ENCODE data around the gene FANCE.

FANCE gene

GRCh38 chr6:35486005-35486925, 34.1 kb downstream of the FANCE start:
- peak; percentile 83 for DNase-seq

DNA sequence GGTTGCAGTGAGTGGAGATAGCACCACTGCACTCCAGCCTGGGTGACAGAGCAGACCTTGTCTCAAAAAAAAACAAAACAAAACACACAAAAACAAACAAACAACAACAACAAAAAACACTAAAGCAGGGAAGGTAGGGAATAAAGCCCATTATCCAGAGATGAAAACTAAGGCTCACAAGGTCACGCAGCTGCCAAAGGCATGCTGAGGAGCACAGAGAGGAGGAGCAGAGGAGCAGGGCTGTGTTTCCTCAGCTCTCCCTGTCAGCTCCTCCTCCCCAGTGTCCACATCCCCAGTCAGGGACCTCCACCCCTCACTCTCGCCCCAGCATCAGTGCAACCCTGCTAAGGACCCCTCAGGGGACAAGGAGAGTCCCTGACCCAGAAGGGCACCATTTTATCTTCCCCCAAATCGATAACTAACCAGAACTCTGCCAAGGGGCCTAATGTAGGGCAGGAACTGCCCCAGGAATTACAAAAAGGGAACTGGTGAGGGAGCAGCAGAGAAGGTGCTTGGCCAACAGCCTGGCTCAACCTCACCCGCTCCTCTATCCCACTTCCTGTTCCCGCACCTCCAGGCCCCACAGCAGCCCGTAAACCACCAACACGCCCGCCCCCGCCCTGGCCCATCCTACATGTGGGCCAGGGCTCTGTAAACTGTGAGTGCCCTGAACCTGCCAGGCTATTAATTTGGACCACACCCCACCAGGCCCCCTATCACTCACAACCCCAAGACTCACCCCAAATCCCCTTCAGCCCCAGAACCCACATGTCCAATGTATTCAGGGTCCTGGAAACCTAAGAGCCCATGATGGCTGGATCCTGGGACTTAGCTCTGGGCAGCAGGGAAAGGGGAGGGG, 35.7 kb downstream of the FANCE start:
- no peak for DNase-seq

GRCh38 chr6:35488517-35488862, 36.4 kb downstream of the FANCE start:
- no peak for DNase-seq

- DNase-seq: no peak
Observed at GRCh38 chr6:35489066-35489465, 36.9 kb downstream of the FANCE start.

DNA sequence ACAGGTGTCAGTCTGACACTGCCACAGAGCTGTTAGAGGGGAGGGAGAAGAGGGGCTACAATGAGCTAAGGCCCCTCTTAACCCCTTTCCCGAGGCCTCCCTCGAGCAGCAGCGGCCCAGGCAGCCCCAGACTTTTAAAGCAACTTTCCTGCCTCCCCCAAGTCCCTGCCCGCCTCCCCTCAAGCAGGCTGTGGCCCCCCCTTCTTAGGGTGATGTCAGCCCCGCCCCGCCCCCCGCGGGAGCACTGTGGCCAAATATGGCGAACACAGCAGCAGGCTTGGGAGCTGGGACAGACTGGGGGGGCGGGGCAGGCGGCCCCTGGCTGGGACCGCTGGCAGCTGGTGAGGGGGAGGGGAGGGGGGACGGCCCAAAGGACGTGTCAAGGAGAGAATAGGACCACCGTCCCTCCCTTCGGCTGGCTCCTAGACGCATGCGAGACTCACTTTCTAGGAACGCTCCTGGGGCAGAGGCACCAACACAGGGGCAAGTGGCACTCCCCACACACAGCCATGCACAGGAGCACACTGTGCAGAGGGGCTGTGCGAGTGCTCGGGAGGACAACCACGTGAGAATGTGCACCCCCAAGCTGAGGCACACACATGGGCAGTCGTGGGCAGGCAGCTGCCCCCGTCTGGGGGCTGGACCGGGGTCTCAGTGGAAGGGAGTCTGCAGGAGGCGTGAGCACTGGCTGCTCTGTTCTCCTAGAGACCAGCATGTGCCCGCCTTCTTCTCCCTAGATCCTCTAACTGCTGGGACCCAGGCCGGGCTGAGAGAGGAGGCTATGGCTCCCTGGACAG, 38.1 kb downstream of the FANCE start:
- no peak for DNase-seq

DNA sequence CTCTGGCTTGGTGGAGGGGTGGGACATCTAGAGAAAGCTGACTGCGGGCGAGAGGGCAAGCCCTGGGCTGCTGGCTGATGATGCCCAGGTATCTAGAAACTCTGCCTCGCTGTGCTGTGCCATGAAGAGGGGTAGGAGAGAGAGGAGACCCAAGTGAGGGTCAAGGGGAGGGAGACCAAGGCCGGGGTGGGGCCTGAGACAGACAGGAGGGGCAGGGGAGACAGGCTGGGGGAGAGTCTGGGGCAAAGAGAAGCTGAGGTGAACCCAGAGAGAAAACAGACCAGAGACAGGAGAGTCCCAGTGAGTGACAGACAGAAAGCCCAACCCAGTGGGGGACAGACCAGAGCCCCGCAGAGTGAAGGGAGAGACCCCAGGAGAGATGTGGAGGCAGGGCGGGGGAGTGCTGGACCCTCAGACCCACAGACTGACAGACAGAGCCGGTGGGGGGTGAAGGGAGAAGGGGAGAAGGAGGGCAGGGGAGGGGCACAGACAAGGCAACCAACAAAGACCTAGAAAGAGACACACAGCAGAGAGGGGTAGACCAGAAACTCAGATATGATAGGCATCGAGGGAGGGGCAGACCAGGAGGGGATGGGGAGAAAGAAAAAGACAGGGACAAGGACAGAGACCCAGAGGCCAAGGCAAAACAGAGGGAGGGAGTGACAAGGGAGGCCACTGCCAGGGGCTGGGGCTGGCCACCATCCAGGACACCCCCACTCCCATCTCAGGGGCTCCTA, 38.9 kb downstream of the FANCE start:
- no peak for DNase-seq

DNA sequence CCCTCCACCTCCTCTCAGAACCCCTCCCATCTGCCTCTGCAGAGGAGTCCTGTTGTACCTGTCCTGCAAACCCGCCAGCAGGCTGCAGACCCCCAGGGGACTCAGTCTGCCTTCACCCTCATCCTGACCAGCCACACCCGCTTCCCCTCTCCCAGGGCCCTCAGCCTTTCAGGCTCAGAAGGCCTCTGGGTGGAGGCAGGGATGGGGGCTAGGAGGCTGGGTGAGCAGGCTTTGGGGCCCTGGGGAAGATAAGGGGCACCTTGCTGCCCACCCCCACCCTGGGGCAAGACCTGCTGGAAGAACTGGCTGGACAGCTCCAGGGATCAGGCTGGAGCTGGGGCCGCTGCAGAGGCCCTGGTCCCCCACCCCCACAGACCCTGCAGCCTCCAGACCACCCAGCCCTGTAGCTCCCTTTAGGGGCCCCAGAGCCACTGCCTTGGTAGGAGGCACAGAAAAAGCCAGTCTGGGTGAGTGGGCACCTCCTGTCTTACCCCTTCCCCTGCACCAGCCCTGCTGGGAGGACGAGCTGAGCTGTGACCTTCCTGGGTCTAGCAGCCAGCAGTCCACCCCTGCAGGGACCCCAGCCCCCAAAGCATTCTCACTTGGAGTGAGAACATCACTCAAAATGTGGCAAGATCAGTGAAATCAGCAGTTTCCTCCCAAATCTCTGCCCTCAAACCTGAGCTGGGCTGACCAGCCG, 39.6 kb downstream of the FANCE start:
- no peak for DNase-seq

- peak; percentile 8 for DNase-seq
Observed at GRCh38 chr6:35492258-35492973, 40.3 kb downstream of the FANCE start.

- no peak for DNase-seq
Observed at GRCh38 chr6:35492974-35493284, 40.8 kb downstream of the FANCE start.

DNA sequence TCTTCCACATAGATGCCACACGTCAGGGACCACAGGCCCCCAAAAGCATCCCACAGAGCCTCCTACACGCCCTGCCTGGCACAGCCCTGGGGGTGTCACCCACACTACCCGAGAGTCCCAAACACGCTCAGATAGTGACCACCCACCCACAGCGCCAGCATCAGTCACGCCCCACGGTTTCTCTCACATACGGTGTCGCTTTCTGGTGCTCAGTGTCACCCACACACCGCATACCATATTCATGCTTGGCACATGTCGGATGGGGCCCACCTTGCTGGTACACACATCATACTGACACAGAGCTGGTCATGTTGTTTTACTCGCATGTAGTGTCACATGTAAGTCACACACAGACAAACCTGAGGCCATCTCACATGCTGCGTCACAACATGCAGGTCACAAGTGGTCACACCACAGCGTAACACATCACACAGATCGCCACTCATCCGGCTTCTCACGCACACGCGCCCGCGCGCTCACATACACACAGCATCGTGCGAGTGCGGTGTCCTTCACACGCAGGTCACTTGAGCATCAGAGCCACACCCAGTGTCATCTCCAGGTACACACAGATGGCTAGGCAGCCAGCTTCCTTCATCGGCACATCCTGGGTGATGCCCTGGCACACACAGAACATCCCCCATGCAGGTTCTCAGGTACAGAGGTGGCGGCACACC, 41.3 kb downstream of the FANCE start:
- no peak for DNase-seq

DNA sequence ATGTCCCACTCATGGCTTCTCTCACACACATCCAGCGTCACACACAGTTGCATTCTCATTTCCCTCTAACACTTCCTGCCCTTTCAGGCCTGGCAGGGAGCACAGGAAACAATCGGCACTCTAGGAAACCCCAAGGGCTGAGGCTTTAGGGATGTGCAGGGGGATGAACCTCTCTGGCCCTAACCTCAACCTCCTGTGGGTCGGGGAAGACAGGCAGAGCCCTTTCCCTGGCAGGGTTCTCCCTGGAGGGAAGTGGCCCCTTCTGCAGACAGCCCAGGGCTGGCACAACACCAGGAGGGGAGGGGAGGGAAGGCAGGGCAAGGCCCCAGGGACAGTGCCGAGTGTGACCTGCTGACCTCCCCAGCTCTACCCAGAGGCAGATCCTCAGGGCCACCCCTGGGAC, 42.0 kb downstream of the FANCE start:
- no peak for DNase-seq

GRCh38 chr6:35495258-35496035, 43.3 kb downstream of the FANCE start:
- DNase-seq: no peak

DNA sequence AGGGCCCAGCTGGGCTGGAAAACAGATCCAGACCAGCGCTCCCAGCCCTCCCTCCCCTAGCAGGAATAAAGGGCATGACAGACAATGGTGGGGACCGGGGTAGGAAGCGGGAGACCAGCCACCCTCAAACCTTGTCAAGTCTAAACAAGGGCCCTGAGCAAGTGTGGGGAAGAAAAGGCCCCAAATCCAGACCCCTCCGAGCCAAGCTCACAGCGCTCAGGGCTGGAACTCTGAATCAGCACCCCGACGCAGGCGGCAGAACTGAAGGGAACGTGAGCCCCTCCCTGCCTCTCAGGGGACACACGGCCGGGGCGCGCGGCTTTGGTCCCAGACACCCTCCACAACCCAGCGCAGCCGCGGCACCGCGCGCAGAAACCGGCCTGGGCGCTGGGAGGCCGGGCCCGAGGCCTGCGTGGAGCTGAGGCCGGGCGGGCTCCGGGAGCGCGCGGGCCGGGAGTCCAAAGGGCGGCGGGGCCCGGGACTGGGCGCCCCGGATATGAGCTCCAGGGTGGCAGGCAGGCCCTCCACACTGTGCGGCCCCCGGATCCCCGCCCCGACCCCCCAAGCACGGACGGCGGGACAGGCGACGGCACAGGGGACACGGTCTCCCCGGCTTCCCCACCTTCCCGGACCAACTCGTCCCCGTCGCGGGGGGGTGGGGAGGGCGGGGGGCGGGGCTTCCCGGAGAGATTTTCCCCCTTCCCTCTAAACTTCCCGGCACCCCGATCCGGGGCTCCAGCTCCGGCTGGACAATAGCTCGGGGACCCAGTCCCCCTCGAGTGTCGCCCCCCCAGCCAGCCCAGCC, 44.1 kb downstream of the FANCE start:
- no peak for DNase-seq

DNA sequence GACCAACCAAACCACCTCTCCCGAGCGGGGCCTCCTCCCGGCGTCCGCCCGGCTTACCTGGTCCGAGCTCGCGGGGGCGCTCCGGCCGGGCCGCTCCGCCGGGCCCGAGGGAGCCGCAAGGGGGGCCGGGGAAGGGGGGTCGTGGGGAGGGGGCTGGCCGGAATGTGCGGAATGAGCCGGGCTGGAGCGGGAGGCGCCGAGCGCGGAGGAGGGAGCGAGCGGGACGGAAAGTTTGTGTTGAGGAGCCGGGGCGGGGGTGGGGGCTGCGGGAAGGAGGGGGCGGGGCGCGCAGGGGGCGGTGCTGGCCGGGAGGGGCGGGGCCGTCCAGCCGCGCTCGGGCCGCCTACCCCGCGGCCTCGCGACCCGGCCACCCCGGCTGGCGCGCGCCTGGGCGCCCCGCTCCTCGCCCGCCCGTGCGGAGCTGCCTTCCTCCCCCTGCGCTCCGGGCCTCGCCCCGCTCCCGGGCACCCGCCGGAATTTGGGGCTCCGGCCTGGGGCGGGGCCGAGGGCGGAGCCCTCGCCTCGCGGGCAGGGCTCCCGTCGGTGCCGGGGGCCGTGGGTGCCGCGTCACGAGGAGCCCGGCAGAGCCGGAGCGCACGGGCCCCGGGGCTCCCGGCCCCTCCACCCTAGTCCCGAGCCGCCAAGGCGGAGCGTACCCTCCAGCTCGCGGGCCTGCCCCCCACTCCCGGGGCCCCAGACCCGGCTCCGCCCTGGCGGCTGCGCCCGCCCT, 44.9 kb downstream of the FANCE start, which contains the start of gene TEAD3:
Gene TEAD3 (minus strand): TSS at position 239 of the 730 bp plus-strand sequence.
- DNase-seq: no peak

DNA sequence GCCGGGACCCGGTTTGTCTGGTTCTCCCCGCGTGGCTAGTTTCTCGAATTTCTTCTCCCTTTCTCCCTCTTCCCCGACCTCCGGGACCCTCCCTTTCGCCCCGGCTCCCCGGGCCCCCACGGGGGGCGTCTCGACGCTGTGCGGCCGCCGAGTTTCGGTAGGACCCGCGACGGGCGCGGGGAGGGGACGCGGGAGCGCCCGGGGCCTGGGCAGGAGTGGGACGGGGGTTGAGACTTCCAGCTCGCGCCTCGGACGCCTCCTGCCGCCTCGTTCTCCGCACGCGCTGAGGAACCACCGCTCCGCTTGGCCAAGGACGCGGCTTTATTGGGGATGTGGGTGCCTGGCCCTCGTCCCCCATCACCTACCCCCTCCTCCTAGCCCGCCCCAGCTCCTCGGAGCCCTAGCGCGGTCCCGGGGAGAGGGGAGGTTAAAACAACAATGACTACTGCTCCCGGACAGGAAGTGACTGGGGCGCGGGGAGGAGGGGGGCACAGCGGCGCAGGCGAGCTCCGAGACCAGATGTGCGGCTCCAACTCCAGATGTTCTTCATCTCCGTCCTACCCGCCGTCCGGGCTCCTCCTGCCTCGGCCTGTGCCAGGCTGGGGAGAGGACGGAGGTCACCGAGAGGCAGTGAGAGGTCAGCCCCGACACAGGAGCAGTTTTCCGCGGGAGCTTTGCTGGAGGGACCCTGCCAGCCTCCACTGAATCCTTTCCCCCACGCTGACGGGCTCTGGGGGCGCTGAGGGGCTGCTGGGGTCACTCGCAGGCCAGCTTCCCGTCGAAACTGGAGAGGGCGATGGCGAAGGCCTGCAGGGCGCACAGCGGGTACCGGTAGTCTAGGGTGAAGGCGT, 45.7 kb downstream of the FANCE start:
- peak; percentile 31 for DNase-seq

DNA sequence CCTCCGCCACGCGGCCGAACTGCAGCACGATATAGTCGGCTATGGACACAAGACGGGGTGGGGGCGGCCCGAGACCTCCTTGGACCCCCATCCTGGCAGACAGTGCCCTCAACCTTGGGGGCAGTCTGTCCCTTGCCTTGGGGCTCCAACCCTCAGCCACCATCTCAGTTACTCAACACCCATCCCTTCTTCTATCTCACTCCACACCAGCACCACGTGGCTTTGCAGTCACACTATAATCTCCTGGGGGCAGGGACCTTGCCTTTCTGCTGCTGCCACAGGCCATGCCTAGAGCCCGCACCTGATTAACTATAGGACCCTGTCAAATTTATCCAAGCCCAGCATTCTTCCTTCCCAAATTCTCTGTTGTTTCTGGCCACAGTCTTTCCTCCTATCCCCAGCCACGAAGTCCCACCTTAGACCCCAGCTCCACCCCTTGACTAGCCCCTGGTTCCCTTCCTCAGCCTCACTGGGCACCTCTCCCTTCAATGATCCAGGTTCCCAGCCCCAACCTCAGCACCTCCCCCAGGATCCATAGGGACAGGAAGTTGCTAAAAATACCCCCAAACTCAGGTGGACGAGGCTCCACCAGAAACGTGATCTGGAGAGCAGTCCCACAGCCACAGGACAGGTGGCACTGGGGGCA, 46.4 kb downstream of the FANCE start:
- DNase-seq: no peak

DNA sequence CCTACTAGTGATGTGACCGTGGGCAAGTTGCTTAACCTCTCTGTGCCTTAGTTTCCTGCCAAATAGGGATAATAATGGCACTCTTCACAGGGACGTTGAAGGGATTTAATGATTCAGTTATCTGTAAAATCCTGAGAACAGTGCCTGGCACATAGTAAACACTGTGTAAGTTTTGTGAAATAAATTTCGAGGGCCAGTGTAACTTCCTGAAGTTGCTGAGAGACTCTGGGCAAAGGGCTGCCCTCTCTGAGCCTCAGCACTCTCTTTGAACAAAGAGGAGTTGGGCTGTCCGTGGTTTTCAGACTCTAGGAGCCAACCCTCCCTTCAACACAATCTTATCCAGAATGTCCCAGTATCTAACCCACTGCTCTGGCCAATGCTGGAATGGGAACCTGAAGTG, 47.2 kb downstream of the FANCE start:
- no peak for DNase-seq
